GM21423 (cell line): Measurements from ENCODE around the gene CUL1.

Source experiments
- ATAC-seq: cut with Tn5 transposase; IDR thresholded peaks from one replicate; pipeline ENCODE4 v1.9.1; 2021; ENCODE audit warnings: mild to moderate bottlenecking, moderate library complexity; ENCODE audit not compliant: unreplicated experiment

The CUL1 gene

GRCh38 chr7:148847815-148848734 is 149.4 kb downstream of the CUL1 start:
- ATAC-seq, result no peak

DNA sequence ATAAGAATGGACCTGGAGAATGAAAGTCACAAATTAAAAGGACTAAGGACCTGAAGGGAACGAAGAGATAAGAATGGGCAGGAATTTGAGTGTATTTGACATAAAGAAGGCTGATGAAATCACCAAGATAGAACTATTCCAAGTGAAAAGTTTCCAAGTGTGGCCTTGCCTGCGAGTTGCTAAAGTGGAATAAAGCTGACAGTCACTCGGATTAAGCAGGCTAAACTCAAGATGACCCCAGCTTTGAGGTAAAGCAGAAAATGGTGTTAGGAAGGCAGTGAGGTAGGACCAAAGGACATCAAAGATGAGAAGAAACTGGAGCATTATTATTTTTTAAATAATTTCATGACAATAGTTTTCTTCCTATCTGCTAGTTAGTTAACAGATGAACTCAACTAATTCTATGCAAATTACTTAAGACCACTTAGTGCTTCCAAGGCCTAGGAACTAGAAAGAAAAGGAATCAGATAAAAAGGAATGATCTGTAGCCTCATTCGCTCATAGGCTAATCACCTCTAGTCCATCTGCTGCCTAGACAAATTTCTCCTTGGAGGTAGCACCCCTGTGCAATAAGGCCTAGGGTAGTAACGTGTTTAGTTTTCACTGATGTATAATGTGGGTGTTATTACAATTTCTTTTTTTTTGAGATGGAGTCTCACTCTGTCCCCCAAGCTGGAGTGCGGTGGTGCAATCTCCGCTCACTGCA is 150.8 kb downstream of the CUL1 start:
- ATAC-seq, result no peak

DNA sequence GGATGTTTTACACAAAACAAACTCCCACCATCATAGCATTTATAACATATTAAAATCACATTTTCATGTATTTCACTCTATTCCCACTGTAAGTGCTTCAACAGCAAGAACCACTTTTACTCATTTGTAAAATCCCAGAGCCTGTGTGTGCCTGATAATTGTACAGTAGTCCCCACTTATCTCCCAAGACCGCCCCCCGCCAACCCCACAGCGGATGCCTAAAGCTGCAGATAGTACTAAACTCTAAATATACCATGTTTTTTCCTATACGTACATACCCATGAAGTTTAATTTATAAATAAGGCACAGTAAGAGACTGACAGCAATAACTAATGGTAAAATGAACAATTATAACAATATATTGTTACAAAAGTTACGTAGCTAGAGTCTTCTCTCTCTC is 151.9 kb downstream of the CUL1 start:
- no peak for ATAC-seq
